A673 (cell line): ENCODE data around the gene SEC16A. TPM values are rescaled to one million over a fixed set of nuclear protein-coding genes. Genes with fewer than 3 reads are reported as not detected.

Source experiments
- BruUV-seq: library from RNA; stranded (reverse); fragments of 400-500 nt; replicated peaks from 2 replicates; lab custom pipeline; 2021; lab: Mats Ljungman, UMichigan
- CTCF ChIA-PET: fragments of 300-600 bp; sonication (Branson Sonifier 250); formaldehyde crosslinking; loops from one replicate; lab custom pipeline; 2022; ENCODE audit warnings: antibody characterized with exemption; lab: Charles Lee
- POLR2A ChIA-PET: fragments of 300-600 bp; sonication (Branson Sonifier 250); formaldehyde crosslinking; loops from one replicate; lab custom pipeline; 2022; ENCODE audit warnings: antibody characterized with exemption; ENCODE audit not compliant: low non-redundant PET; lab: Charles Lee
- DNase-seq: peaks from one replicate; pipeline ENCODE4 v3.0.0-alpha.2; 2015; ENCODE audit warnings: low spot score
- H3K27ac ChIP-seq: fragments of 200-600 bp; sonication (generic); 2 replicates; pipeline ENCODE4 v1.5.1; 2016; ENCODE audit warnings: mixed run types, low read depth, mild to moderate bottlenecking, mixed read lengths, antibody characterized with exemption, low read length; ENCODE audit not compliant: poor library complexity, severe bottlenecking
- H3K27me3 ChIP-seq: fragments of 200-600 bp; sonication (generic); replicated peaks from 2 replicates; pipeline ENCODE4 v1.6.1; 2017; ENCODE audit warnings: mixed run types, low read depth, mild to moderate bottlenecking, mixed read lengths, antibody characterized with exemption, low read length; ENCODE audit not compliant: insufficient read depth, poor library complexity
- H3K36me3 ChIP-seq: fragments of 200-600 bp; sonication (generic); 2 replicates; pipeline ENCODE4 v1.6.1; 2016; ENCODE audit warnings: mixed run types, mild to moderate bottlenecking, mixed read lengths, antibody characterized with exemption, low read length; ENCODE audit not compliant: insufficient read depth, poor library complexity, severe bottlenecking
- H3K4me1 ChIP-seq: fragments of 200-600 bp; sonication (generic); 2 replicates; pipeline ENCODE4 v1.6.1; 2017; ENCODE audit warnings: mixed run types, mild to moderate bottlenecking, mixed read lengths, antibody characterized with exemption, low read length; ENCODE audit not compliant: insufficient read depth, poor library complexity, severe bottlenecking
- H3K4me3 ChIP-seq: fragments of 200-600 bp; sonication (generic); 2 replicates; pipeline ENCODE4 v1.5.1; 2016; ENCODE audit warnings: low read depth, mixed run types, mild to moderate bottlenecking, mixed read lengths, low read length; ENCODE audit not compliant: poor library complexity, severe bottlenecking
- H3K9me3 ChIP-seq: fragments of 200-600 bp; sonication (generic); 2 replicates; pipeline ENCODE4 v1.6.1; 2016; ENCODE audit warnings: mixed run types, low read depth, mild to moderate bottlenecking, mixed read lengths, antibody characterized with exemption, low read length; ENCODE audit not compliant: poor library complexity, severe bottlenecking
- EZH2 ChIP-seq: fragments of 200-600 bp; sonication (generic); IDR thresholded peaks from 2 replicates; pipeline ENCODE4 v1.6.1; 2017; ENCODE audit warnings: borderline replicate concordance, low read depth, mild to moderate bottlenecking, mixed read lengths, antibody characterized with exemption, low read length; ENCODE audit not compliant: poor library complexity, severe bottlenecking
- intact Hi-C: fragments of 100-400 bp; cut with micrococcal nuclease; formaldehyde crosslinking; loops from one replicate; pipeline ENCODE4 v1.10.0; 2022; ENCODE audit not compliant: unreplicated experiment
- total RNA-seq: library from RNA; stranded (reverse); gene quantifications from 2 replicates; pipeline ENCODE4 v1.2.3, GENCODE V29; 2021
- TF ChIP-seq, protein P1 (sequence below): fragments of 300-800, 200-600 bp; sonication (generic); conservative IDR thresholded peaks from 2 replicates; pipeline ENCODE4 v1.5.1; 2017; ENCODE audit warnings: low read depth, mild to moderate bottlenecking, antibody characterized with exemption, low read length, moderate library complexity, mixed read lengths

SEC16A gene
- total RNA-seq, 1 experiment from 2014 or later: 72.9 TPM

DNA sequence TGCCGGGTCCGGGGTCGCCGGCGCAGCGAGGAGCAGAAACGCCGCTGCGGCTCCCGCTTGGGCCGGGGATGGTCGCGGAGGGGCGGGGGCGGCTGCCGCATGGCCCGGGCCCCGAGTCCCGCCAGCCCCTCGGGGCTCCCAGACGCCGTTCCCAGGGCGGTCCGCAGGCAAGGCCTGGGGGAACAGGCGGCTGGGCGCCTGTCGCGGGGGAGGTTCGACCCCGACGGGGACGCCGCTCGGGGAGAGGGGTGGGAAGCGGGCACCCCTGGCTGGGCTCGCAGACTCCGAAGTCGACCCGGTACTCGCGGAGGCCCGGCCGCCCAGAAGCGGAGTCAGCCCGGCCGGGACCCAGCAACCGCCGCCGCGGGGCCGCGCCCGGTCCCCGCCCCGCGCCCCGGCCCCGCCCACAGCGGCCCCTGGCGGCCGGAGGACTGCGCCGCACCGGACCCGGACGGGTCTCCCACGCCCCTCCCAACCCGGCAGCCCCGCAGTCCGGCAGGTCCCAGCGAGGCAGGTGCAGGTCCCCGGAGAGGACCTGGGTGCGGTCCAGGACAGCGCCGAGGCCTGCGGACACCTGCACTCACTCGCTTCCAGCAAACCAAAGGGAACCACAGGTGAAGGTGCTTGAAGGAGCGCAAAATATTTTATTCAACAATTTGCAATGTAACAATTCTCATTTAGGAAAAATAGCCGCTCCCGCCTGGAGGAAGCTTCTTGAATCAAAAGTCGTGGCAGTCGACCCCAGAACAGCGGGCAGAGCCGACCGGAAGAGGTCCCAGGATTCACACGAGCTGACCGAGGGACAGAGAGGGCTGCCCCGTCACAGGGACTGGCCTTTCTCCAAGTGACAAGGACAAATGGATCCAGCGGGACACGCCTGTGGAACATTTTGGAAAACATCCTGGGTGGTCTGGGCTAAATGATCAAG is 43.1 kb downstream of the SEC16A start, which contains the start of gene INPP5E:
TSS of gene INPP5E (minus strand) at position 365 of the 928 bp plus-strand sequence. CDS start 426 bp downstream, outside the sequence.
- intact Hi-C loops: no loop called here
- Histone ChIP-seq H3K4me1 (peaks cover 15% of the 10 kb centered on the region), H3K9me3 (no peaks in the 10 kb centered on the region), H3K4me3 (peak within 1 kb of the TSS; percentile 77), H3K27me3 (no peaks in the 10 kb centered on the region), H3K36me3 (peaks cover 36% of the 10 kb centered on the region), H3K27ac (peak within 1 kb of the TSS; percentile 85)
- ChIA-PET CTCF (no interaction called here), POLR2A (interaction anchor here (0.6 kb wide), 1 partner anchor 149 kb away, joined by 3 read pairs; no protein-coding TSS in a partner anchor)
- peak; percentile 84 for DNase-seq
- no peak for TF ChIP-seq EZH2
- TF ChIP-seq, protein P1, sequence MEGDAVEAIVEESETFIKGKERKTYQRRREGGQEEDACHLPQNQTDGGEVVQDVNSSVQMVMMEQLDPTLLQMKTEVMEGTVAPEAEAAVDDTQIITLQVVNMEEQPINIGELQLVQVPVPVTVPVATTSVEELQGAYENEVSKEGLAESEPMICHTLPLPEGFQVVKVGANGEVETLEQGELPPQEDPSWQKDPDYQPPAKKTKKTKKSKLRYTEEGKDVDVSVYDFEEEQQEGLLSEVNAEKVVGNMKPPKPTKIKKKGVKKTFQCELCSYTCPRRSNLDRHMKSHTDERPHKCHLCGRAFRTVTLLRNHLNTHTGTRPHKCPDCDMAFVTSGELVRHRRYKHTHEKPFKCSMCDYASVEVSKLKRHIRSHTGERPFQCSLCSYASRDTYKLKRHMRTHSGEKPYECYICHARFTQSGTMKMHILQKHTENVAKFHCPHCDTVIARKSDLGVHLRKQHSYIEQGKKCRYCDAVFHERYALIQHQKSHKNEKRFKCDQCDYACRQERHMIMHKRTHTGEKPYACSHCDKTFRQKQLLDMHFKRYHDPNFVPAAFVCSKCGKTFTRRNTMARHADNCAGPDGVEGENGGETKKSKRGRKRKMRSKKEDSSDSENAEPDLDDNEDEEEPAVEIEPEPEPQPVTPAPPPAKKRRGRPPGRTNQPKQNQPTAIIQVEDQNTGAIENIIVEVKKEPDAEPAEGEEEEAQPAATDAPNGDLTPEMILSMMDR: peak; percentile 53
- BruUV-seq: no TSS peak

DNA sequence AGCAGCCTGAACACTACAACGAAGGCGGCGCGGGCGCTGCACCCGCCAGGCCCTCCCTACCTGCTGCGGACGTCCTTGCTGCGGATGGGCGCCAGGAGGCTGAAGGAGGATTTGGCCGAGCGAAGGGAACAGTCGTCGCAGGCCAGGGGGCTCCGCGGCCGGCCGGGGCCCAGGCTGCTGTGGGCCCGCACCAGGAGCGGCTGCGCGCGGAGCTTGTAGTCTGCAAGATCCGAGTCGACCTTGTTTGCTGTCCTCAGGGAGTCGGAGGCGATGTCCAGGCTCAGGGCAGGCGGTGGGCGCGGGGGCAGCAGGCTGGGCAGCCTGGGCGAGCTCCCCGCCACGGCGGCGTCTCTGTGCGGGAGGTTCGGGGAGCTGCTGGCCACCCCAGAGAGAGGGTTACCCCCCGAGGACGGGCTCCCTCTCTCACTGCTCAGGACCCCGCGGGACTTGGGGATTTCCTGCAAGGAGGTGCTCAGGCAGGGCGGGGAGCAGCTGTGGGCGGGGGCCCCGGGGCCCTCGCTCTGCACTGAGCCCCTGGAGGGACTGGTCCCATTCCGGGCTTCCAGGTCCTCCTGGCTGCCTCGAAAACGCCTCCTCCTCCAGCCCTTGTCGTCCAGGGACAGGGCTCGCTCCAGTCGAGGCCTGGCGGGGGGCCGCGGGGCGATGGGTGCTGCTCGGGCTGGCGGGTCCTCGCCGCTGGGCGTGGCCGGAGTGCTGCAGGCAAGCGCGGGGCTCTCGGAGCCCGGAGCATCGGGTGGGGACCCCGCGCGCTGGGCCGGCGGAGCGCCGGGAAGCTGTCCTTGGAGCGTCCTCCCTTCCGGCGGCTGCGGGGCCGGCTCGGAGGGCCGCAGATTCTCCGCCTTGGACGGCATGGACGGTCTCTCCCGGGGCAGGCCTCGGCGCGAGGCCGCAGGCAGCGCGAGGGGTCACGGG is 44.0 kb downstream of the SEC16A start:
- Histone ChIP-seq H3K9me3 (no peaks in the 10 kb centered on the region), H3K27ac (peak overlapping the region; percentile 85), H3K27me3 (no peaks in the 10 kb centered on the region), H3K36me3 (peaks cover 31% of the 10 kb centered on the region), H3K4me3 (peak overlapping the region; percentile 77), H3K4me1 (peaks cover 15% of the 10 kb centered on the region)
- CTCF ChIA-PET: no interaction called here
- POLR2A ChIA-PET: interaction anchor here (0.6 kb wide), 1 partner anchor 150 kb away, joined by 3 read pairs; no protein-coding TSS in a partner anchor
- peak; percentile 49 for DNase-seq
- TF ChIP-seq EZH2: no peak
- TF ChIP-seq, protein P1: no peak
- intact Hi-C loops: no loop called here
- no TSS peak for BruUV-seq
